ENCODE results near the gene SLITRK1.

SLITRK1 gene

GRCh38 chr13:83827338-83827737 lies 54.9 kb downstream of the SLITRK1 start:
- TF ChIP-seq GATA1 (IDR thresholded peaks at IDR 0.05; ENCODE audit: low read depth, low read length) = no peak
- TF ChIP-seq POLR2A (IDR thresholded peaks at IDR 0.05; ENCODE audit: low read length) = no peak

More at GRCh38 chr13:83827338-83827737, 54.9 kb downstream of the SLITRK1 start:
- no peak for DNase-seq
